Uterus (tissue), 4 donors: Measurements from ENCODE around the gene AQP4. TPM values are rescaled to one million over a fixed set of nuclear protein-coding genes. Genes with fewer than 3 reads are reported as not detected.

Source experiments
- DNase-seq, 2 donors: peaks; one replicate each; pipeline ENCODE4 v3.0.0-alpha.2; 2019 to 2020
- H3K27ac ChIP-seq, 2 donors: fragments of 200-600 bp; sonication (generic); 1 replicate in 1 of 2; 2 replicates in 1 of 2; pipeline ENCODE4 v1.5.1; 2016 to 2018
- H3K27me3 ChIP-seq, 2 donors: fragments of 200-600 bp; sonication (generic); one replicate each; pipeline ENCODE4 v1.5.1; 2018 to 2019; ENCODE audit warnings: control low read depth in 1 of 2
- H3K36me3 ChIP-seq, 2 donors: fragments of 200-600 bp; sonication (generic); one replicate each; pipeline ENCODE4 v1.5.1; 2019; ENCODE audit warnings: control low read depth in 1 of 2
- H3K4me1 ChIP-seq, 2 donors: fragments of 200-600 bp; sonication (generic); one replicate each; pipeline ENCODE4 v1.5.1; 2018 to 2019; ENCODE audit warnings: control low read depth in 1 of 2
- H3K4me3 ChIP-seq, 2 donors: fragments of 200-600 bp; sonication (generic); 1 replicate in 1 of 2; 2 replicates in 1 of 2; pipeline ENCODE4 v1.5.1; 2018 to 2019; ENCODE audit warnings: mild to moderate bottlenecking in 1 of 2
- H3K9me3 ChIP-seq, 2 donors: fragments of 200-600 bp; sonication (generic); one replicate each; pipeline ENCODE4 v1.5.1; 2019; ENCODE audit warnings: control low read depth in 1 of 2
- POLR2A ChIP-seq, 2 donors: fragments of 450-650 bp; IDR thresholded peaks; one replicate each; pipeline ENCODE4 v1.6.1; 2016; ENCODE audit warnings: antibody characterized with exemption in 2 of 2, mild to moderate bottlenecking in 1 of 2, moderate library complexity in 1 of 2
- intact Hi-C: fragments of 100-400 bp; cut with DNase I; formaldehyde crosslinking; loops from one replicate; pipeline ENCODE4 v1.15.1; 2023; ENCODE audit warnings: low total_unique reads
- total RNA-seq, 4 donors: library from RNA; depleted of rRNA in 3 of 4; stranded (reverse); fragments of >200 nt in 3 of 4; gene quantifications; one replicate each; pipeline versions ENCODE4 v1.1.0 to v1.2.4, GENCODE V29; 2014 to 2023
- TF ChIP-seq, protein P1 (sequence below), 4 experiments: fragments of 200-600 bp in 2 of 4; fragments of 450-650 bp in 2 of 4; sonication (generic) in 2 of 4; IDR thresholded peaks; one replicate each; pipeline ENCODE4 v1.5.1; 2016 to 2019; ENCODE audit warnings: antibody characterized with exemption in 4 of 4, mild to moderate bottlenecking in 2 of 4, moderate library complexity in 1 of 4
- donor health status: DM: yes; HTN: yes; CAD: no.

Gene AQP4, protein sequence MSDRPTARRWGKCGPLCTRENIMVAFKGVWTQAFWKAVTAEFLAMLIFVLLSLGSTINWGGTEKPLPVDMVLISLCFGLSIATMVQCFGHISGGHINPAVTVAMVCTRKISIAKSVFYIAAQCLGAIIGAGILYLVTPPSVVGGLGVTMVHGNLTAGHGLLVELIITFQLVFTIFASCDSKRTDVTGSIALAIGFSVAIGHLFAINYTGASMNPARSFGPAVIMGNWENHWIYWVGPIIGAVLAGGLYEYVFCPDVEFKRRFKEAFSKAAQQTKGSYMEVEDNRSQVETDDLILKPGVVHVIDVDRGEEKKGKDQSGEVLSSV
- total RNA-seq, result 1 to 10 TPM in 1 of 4 donors, under 1 TPM in 1, not detected in 2; 0.40 to 1.1 TPM

DNA sequence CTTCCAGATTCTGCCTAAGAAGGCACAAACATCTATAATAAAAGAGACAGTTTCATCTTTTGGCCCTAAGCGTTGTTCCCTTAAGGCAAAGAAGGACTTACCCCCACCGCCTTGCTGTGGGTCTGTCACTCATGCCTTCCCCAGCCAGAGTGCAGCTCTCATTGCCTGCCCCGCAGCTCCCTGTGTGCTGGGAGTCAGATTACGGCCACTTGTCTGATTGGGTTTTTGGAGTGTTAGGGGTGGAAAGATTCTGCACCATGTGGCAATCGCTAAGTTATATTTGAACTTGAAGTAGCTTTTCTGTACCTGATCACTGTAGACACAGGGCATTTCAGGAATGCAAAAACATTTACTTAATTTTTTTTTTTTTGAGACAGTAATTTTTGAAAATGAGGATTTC lies at the start of gene AQP4:
Gene AQP4, minus strand, starts transcription at position 151 of the 400 bp plus-strand sequence. Its CDS starts 18 bp downstream, at position 133.
- intact Hi-C loops, result no loop called here
- no peaks in the 10 kb centered on the region for H3K27me3 ChIP-seq
- no peak for TF ChIP-seq POLR2A (IDR thresholded peaks at IDR 0.05)
- TF ChIP-seq, protein P1, sequence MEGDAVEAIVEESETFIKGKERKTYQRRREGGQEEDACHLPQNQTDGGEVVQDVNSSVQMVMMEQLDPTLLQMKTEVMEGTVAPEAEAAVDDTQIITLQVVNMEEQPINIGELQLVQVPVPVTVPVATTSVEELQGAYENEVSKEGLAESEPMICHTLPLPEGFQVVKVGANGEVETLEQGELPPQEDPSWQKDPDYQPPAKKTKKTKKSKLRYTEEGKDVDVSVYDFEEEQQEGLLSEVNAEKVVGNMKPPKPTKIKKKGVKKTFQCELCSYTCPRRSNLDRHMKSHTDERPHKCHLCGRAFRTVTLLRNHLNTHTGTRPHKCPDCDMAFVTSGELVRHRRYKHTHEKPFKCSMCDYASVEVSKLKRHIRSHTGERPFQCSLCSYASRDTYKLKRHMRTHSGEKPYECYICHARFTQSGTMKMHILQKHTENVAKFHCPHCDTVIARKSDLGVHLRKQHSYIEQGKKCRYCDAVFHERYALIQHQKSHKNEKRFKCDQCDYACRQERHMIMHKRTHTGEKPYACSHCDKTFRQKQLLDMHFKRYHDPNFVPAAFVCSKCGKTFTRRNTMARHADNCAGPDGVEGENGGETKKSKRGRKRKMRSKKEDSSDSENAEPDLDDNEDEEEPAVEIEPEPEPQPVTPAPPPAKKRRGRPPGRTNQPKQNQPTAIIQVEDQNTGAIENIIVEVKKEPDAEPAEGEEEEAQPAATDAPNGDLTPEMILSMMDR (IDR thresholded peaks at IDR 0.05), result no peak
- H3K4me3 ChIP-seq, result no peak within 1 kb of the TSS
- H3K9me3 ChIP-seq, result no peaks in the 10 kb centered on the region
- no peak within 1 kb of the TSS for H3K27ac ChIP-seq
- H3K4me1 ChIP-seq, result no peaks in the 10 kb centered on the region
- DNase-seq, result no peak
- H3K36me3 ChIP-seq, result no peaks in the 10 kb centered on the region

DNA sequence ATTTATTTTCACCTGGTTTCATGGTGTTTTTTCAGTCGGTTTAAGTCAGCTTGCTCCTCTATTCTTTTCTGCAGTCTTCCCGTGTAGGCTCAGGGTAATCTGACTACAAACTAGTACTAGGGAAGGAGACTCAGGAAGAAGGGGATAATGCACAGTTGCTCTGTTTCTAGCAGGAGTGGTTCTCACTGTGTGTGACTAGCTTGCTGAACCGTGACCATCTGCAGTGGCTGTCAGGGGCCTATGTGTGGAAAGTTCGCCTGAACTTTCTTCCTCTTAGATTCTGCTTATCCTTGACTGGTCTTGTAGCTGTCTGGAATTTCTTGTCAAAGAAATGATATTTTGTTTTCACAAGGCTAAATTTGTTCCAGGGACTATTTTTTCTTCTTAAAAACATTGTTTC lies 46.3 kb upstream of the AQP4 start:
- TF ChIP-seq POLR2A (IDR thresholded peaks at IDR 0.05), result no peak
- TF ChIP-seq, protein P1 (IDR thresholded peaks at IDR 0.05), result no peak
- Histone ChIP-seq H3K27me3 (no peaks in the 10 kb centered on the region), H3K9me3 (no peaks in the 10 kb centered on the region), H3K4me1 (no peaks in the 10 kb centered on the region), H3K27ac (no peak overlapping the region), H3K36me3 (no peaks in the 10 kb centered on the region), H3K4me3 (no peak overlapping the region)
- intact Hi-C loops, result no loop called here
- no peak for DNase-seq

DNA sequence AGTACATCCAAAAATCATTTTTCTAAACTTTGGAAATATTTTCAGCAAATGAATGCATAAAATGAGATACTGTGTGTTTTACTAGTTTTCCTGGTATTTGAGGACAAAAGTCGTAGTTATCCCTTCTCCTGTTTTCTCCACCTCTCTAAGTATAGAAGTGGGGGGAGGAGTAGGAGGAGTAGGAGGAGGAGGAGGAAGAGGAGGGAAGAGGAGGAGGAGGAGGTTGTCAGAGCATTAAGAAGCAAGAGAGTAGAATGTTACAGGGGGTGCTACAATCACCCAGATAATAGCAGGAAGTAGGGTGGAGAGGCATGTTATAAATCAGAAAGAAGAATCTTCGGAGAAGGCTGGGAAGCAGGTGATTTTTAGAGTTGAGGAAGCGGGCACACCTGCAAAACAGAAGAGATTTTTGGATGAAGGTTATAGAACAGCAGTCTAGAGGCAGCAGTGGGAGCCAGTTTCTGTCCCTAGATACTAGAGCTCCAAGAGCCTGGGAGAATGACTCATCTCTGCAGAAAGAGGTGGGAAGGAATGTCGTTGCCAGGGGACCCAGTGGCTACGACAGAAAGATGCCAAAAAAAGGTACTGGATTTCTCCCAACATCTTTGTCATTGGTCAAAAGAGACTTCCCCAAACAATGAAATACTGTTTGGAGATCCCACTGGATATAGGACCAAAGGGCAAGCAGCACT lies 44.2 kb upstream of the AQP4 start:
- intact Hi-C loops, result no loop called here
- Histone ChIP-seq H3K4me1 (no peaks in the 10 kb centered on the region), H3K36me3 (no peaks in the 10 kb centered on the region), H3K4me3 (no peak overlapping the region), H3K9me3 (no peaks in the 10 kb centered on the region), H3K27me3 (no peaks in the 10 kb centered on the region), H3K27ac (no peak overlapping the region)
- DNase-seq, result no peak
- TF ChIP-seq, protein P1 (IDR thresholded peaks at IDR 0.05), result no peak
- TF ChIP-seq POLR2A (IDR thresholded peaks at IDR 0.05), result no peak

DNA sequence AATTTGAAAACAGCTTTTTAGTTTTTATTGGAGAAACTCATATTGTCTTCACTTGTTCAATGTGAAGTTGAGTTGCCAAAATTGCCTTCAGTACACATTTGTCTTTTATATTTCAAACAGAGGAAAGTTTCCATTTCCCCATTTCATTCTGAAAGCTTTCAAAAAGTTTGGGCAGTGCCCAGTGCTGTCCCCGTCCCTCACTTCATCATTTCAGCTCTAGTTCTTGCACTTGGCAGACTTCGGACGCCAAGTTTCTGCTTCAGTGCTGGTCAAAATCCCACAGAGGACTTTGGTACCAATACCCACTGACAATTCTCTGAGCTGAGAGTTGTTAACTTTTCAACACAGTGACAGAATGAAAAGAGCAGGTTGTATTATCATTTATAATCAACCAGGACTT lies 43.4 kb upstream of the AQP4 start:
- Histone ChIP-seq H3K4me1 (no peaks in the 10 kb centered on the region), H3K9me3 (no peaks in the 10 kb centered on the region), H3K4me3 (no peak overlapping the region), H3K27ac (no peak overlapping the region), H3K27me3 (no peaks in the 10 kb centered on the region), H3K36me3 (no peaks in the 10 kb centered on the region)
- DNase-seq, result no peak
- no peak for TF ChIP-seq POLR2A (IDR thresholded peaks at IDR 0.05)
- TF ChIP-seq, protein P1 (IDR thresholded peaks at IDR 0.05), result no peak
- intact Hi-C loops, result no loop called here

DNA sequence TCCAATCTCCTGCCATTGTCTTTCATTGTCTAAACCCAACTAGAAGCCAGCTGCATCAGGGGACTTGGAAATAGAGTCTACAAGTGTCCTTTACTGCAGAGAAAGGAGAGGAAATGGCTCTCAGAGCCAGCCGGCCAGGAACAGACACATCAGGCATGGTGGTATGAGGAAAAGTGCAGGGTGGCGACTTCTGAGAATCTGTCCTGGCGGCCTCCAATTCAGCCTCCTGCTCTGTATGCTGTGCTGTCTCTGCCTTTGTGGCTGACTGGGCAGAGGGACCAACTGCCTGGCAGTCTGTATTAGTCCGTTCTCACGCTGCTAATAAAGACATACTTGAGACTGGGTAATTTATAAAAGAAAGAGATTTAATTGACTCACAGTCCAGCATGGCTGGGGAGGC lies 36.8 kb upstream of the AQP4 start:
- no peak overlapping the region for H3K27ac ChIP-seq
- no peaks in the 10 kb centered on the region for H3K9me3 ChIP-seq
- DNase-seq, result no peak
- intact Hi-C loops, result no loop called here
- TF ChIP-seq POLR2A (IDR thresholded peaks at IDR 0.05), result no peak
- TF ChIP-seq, protein P1 (IDR thresholded peaks at IDR 0.05), result no peak
- H3K4me3 ChIP-seq, result no peak overlapping the region
- H3K36me3 ChIP-seq, result no peaks in the 10 kb centered on the region
- H3K27me3 ChIP-seq, result no peaks in the 10 kb centered on the region
- H3K4me1 ChIP-seq, result no peaks in the 10 kb centered on the region
